Epithelial cell of prostate (primary cell): ENCODE results near the gene FPGS.
A peak's percentile ranks its signal among the peaks of the same experiment; 100 is the strongest.
"Not testable (repeated sequence)": the region's sequence is repeated elsewhere in the genome, so short reads cannot be mapped to it uniquely, and the experiment has no call there.

Source experiments
- DNase-seq: peaks from one replicate; pipeline ENCODE4 v3.0.0-alpha.2; 2011; ENCODE audit warnings: low read depth, low spot score
- H3K27ac ChIP-seq: fragments of 450-650 bp; 2 replicates; pipeline ENCODE4 v1.5.1; 2017; ENCODE audit warnings: mild to moderate bottlenecking

The FPGS gene, protein sequence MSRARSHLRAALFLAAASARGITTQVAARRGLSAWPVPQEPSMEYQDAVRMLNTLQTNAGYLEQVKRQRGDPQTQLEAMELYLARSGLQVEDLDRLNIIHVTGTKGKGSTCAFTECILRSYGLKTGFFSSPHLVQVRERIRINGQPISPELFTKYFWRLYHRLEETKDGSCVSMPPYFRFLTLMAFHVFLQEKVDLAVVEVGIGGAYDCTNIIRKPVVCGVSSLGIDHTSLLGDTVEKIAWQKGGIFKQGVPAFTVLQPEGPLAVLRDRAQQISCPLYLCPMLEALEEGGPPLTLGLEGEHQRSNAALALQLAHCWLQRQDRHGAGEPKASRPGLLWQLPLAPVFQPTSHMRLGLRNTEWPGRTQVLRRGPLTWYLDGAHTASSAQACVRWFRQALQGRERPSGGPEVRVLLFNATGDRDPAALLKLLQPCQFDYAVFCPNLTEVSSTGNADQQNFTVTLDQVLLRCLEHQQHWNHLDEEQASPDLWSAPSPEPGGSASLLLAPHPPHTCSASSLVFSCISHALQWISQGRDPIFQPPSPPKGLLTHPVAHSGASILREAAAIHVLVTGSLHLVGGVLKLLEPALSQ

DNA sequence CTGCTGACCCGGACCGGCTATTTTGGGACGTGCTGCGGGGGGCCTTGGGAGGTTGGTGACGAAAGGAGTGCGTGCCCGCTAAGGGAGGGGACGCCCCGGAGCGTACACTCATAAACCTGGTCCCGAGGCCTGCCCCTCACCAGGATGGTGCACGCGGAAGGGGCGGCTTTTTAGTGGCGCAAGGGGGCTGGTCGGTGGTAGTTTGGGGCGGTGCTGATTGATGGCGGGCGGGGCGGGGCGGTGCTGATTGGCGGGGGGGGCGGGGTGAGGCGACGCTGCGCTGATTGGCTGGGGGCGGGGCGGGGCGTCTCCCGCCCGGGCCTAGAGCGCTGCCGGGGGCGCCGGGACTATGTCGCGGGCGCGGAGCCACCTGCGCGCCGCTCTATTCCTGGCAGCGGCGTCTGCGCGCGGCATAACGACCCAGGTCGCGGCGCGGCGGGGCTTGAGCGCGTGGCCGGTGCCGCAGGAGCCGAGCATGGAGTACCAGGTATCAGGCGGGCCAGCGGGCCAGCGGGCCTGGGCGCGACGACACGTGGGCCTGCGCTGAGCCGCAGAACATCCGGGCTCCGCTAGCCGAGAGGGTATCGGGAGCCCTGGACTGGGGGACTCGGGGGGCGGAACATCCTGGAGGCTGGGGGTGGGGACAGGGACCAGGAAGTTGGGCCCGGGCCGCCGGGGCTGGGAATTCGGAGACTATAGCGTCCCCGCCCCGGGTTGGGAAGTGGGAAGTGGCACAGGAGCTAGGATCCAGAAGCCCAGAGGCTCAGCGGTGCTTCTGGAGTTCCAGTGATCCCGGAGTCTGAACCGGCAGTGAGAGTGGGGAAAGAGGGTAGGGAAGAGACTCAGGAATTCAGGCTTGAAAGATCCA, at the start of gene FPGS:
Gene FPGS (plus strand): TSS at position 307 of the 868 bp plus-strand sequence. CDS start 43 bp downstream, at position 350.
- no peak for DNase-seq
- H3K27ac ChIP-seq: peak within 1 kb of the TSS; percentile 94

DNA sequence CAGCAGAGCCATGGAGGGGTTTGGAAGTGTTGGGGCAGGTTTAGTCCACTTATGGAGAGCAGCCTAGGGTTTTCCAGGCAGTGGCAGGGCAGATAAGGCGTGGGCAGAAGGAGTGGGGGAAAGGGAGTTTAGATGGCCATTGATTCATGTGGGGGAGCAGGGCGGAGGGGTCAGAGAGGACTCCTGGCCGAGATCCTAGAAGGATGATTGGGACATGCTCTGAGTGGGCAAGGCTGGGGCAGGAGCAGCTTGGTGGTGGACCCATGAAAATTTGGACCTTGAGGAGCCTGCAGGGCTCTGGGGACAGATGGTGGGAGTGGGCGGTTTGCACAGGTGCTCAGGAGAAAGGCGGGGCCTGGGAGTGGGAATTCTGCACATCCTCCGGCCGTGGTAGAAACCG, 49.5 kb upstream of the FPGS start:
- no peak for DNase-seq
- no peak overlapping the region for H3K27ac ChIP-seq

GRCh38 chr9:127753622-127754021, 49.1 kb upstream of the FPGS start:
- no peak for DNase-seq
- no peak overlapping the region for H3K27ac ChIP-seq

- no peak overlapping the region for H3K27ac ChIP-seq
- DNase-seq: no peak
Observed at GRCh38 chr9:127754099-127755060, 48.3 kb upstream of the FPGS start.

DNA sequence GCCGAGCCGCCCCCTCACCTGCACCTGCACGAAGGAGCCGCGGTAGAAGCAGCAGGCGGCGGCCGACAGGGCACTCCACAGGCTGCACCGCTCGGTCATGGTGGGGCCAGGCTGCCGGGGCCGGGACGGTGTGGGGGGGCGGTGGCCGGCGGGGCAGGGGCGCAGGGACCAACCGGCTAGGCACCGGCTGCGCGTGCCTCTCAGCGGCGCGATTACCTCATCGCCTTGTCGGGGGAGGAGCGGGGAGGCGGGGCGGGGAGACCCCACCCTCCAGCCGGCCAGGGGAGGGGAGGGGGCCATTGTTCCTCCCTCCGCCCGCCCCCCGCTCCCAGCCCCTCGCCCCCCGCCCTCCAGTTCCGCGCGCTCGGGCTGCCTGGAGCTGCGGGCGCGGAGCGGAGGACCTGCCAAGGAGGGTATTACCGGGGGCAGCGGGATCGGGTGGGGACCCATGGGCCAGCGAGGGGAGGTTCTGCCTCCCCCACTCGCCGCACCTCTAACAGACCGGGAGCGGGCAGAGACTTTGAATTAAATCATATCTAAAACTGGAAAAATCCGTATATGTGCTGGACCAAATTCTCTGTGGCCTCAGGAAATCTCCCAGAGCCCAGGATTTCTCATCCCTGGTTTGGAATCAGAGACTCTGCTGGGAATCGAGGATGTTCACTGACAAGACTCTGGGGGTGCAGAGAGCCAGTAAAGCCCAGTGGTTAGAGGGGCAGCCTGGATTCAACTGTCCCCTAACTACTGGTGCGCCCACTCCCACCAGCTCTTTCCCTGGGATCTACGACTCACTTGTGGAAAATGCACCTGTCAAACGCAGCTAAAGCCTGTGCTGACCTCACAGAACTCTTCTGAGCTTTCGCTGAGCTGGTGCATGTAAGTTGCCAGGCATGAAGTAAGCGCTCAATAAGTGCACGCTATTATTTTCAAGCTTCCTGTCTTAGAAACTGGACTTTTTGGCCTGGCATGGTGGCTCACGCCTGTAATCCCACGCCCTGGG, 47.3 kb upstream of the FPGS start:
- no peak for DNase-seq
- no peak overlapping the region for H3K27ac ChIP-seq

GRCh38 chr9:127756233-127756632, 46.4 kb upstream of the FPGS start:
- DNase-seq: no peak
- H3K27ac ChIP-seq: no peak overlapping the region

DNA sequence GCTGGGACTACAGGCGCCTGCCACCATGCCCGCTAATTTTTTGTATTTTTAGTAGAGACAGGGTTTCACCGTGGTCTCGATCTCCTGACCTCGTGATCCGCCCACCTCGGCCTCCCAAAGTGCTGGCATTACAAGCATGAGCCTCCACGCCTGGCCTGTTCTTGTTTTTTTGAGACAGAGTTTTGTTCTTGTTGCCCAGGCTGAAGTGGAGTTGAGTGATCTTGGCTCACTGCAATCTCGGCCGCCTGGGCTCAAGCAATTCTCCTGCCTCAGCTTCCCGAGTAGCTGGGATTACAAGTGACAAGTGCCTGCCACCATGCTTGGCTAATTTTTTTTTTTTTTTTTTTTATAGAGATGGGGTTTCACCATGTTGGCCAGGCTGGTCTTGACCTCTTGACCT, 45.9 kb upstream of the FPGS start:
- not testable (repeated sequence) for H3K27ac ChIP-seq, DNase-seq

GRCh38 chr9:127758843-127759242, 43.8 kb upstream of the FPGS start:
- DNase-seq: no peak
- H3K27ac ChIP-seq: no peak overlapping the region

- no peak overlapping the region for H3K27ac ChIP-seq
Observed at GRCh38 chr9:127761061-127761460, 41.6 kb upstream of the FPGS start.

GRCh38 chr9:127761491-127761956, 41.2 kb upstream of the FPGS start:
- no peak overlapping the region for H3K27ac ChIP-seq
- DNase-seq: no peak

More at GRCh38 chr9:127761061-127761460, 41.6 kb upstream of the FPGS start:
- DNase-seq: no peak

DNA sequence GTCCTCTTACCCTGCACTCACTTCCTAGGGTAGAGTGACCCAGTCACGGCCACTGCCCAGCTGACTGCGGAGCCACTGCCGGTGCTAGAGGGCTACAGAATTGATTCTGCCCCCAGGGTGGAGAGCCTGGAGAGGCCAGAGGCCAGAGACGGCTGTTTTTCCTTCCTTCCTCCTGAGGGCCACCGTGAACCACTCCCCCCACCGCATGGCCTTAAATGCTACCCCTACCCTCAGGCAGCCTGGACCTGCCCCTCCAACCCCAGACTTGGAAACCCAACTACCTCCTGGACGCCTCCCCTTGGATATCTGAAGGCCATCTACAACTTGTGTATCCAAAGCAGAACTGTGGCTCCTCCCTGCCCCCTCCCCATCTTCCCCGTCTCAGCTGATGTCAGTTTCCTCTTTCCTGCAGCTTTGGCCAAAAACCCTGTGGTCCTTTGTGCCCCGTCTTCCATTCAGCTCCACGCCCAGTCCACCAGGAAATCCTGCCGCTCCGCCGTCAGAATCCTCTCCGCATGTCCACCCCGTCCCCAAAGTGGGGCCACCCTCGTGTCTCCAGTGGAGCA, 40.5 kb upstream of the FPGS start:
- no peak for DNase-seq
- no peak overlapping the region for H3K27ac ChIP-seq

- no peak overlapping the region for H3K27ac ChIP-seq
- DNase-seq: no peak
Observed at GRCh38 chr9:127763918-127764384, 38.7 kb upstream of the FPGS start.

DNA sequence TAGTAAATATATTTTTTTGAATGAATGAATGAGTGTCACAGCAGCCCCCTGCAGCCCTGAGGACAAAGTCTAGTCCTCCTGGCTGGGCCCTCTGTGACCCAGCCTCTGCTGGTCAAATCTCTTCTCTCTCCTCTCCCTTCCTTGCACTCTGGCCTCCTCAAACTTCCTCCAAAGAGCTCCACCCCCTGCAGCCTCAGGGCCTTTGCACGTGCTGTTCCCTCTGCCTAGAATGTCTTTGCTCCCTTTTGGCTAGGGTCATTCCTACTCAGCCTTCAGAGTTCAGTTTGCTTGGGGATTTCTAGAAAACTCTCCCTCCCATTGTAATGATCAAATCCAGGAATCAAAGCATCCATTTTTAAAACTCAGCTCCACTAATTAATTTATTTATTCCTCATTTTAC, 37.3 kb upstream of the FPGS start:
- no peak for DNase-seq
- H3K27ac ChIP-seq: no peak overlapping the region

DNA sequence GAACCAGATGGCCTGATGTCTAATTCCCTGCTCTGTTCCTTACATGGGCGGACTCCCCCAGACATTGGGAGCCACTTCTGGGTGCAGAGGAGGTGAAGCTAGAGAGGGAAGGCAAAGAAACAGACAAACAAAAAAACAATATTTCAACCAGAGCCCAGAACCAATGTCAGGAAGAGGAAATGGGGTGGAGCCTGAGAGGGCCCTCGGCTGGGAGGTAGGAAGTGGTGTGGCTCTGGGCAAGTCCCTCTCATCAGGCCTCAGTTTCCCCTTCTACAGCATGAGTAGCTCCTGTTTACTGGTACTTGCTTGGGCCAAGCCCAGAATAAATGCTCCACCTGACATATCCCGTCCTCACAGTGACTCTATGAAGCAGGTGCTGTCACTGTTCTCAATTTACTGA, 35.3 kb upstream of the FPGS start:
- DNase-seq: no peak
- H3K27ac ChIP-seq: no peak overlapping the region

- H3K27ac ChIP-seq: no peak overlapping the region
Observed at GRCh38 chr9:127767909-127768331, 34.8 kb upstream of the FPGS start.

DNA sequence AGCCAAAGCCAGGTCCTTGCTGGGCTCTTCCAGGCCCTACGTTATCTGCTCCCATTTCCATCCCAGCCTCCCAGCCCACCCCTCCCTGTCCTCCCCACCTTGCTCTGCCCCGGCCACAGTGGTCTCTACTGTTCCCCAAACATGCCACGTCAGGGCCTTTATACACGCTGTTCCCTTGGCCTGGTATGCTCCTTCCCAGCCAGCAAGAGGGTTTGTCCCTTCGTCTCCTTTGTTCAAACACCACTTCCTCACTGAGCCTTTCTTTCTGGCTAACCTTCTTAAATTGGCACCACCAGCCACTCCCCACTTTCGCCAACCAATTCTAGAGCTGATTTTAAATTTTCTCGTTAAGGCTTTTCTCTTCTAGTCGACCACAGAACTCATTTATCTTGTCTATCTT, 34.0 kb upstream of the FPGS start:
- DNase-seq: no peak
- H3K27ac ChIP-seq: no peak overlapping the region

More at GRCh38 chr9:127767909-127768331, 34.8 kb upstream of the FPGS start:
- no peak for DNase-seq

DNA sequence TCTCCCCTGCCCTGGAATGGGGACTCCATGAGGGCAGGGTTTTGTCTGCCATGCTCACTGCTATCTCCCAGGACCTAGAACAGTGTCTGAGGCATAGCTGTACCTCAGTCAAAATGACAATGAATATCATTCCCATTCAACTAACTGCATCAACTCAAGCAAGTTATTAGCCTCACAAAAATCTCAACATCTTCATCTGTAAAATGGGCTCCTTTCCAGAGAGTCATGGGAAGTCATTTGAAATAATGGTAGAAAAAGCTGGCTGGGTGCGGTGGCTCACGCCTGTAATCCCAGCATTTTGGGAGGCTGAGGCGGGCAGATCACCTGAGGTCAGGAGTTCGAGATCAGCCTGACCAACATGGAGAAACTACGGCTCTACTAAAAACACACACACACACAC, 33.6 kb upstream of the FPGS start:
- no peak for DNase-seq
- no peak overlapping the region for H3K27ac ChIP-seq
